IPS DF 19.7 (cell line): ENCODE data around the gene PAPOLA.
"Not testable (repeated sequence)": the region's sequence is repeated elsewhere in the genome, so short reads cannot be mapped to it uniquely, and the experiment has no call there.

Source experiments
- DNase-seq: peaks from one replicate; pipeline ENCODE4 v3.0.0-alpha.2; 2013; ENCODE audit warnings: low read depth, low spot score

PAPOLA gene

GRCh38 chr14:96502621-96503305 is 581 bp downstream of the PAPOLA start:
- DNase-seq = peak; percentile 3

- no peak for DNase-seq
Observed at GRCh38 chr14:96503306-96503679, 1.1 kb downstream of the PAPOLA start.

GRCh38 chr14:96504353-96504752 is 2.2 kb downstream of the PAPOLA start:
- DNase-seq = not testable (repeated sequence)

- DNase-seq = no peak
Observed at GRCh38 chr14:96507723-96508122, 5.5 kb downstream of the PAPOLA start.

GRCh38 chr14:96508900-96509299 is 6.7 kb downstream of the PAPOLA start:
- DNase-seq = no peak

- no peak for DNase-seq
Observed at GRCh38 chr14:96509457-96510090, 7.4 kb downstream of the PAPOLA start.

- no peak for DNase-seq
Observed at GRCh38 chr14:96511146-96511545, 9.0 kb downstream of the PAPOLA start.

GRCh38 chr14:96511667-96512066 is 9.5 kb downstream of the PAPOLA start:
- no peak for DNase-seq

- no peak for DNase-seq
Observed at GRCh38 chr14:96512122-96512521, 9.9 kb downstream of the PAPOLA start.

GRCh38 chr14:96512602-96513397 is 10.6 kb downstream of the PAPOLA start:
- no peak for DNase-seq

GRCh38 chr14:96514694-96515093 is 12.5 kb downstream of the PAPOLA start:
- DNase-seq = no peak

- no peak for DNase-seq
Observed at GRCh38 chr14:96515731-96516130, 13.5 kb downstream of the PAPOLA start.

- DNase-seq = no peak
Observed at GRCh38 chr14:96516351-96516750, 14.2 kb downstream of the PAPOLA start.

GRCh38 chr14:96519970-96520369 is 17.8 kb downstream of the PAPOLA start:
- DNase-seq = no peak

GRCh38 chr14:96525452-96525851 is 23.3 kb downstream of the PAPOLA start:
- DNase-seq = no peak

GRCh38 chr14:96532632-96533031 is 30.4 kb downstream of the PAPOLA start:
- DNase-seq = no peak

- DNase-seq = no peak
Observed at GRCh38 chr14:96536807-96537206, 34.6 kb downstream of the PAPOLA start.

GRCh38 chr14:96538097-96538989 is 36.2 kb downstream of the PAPOLA start:
- no peak for DNase-seq

- no peak for DNase-seq
Observed at GRCh38 chr14:96538990-96539317, 36.8 kb downstream of the PAPOLA start.

- DNase-seq = no peak
Observed at GRCh38 chr14:96554315-96554910, 52.2 kb downstream of the PAPOLA start.

- DNase-seq = no peak
Observed at GRCh38 chr14:96559571-96559970, 57.4 kb downstream of the PAPOLA start.
